Rectal smooth muscle tissue (tissue), 1 donor: ENCODE data around the gene MCFD2.

ENCODE experiments used
- H3K27ac ChIP-seq: one replicate; pipeline ENCODE4 v1.7.0; 2013; ENCODE audit warnings: low read depth, low read length, inconsistent platforms
- H3K27me3 ChIP-seq: one replicate; pipeline ENCODE4 v1.7.0; 2013; ENCODE audit warnings: low read length; ENCODE audit not compliant: control insufficient read depth, insufficient read depth
- H3K36me3 ChIP-seq: one replicate; pipeline ENCODE4 v1.7.0; 2013; ENCODE audit warnings: low read length; ENCODE audit not compliant: control insufficient read depth, insufficient read depth
- H3K4me1 ChIP-seq: one replicate; pipeline ENCODE4 v1.7.0; 2013; ENCODE audit warnings: low read length; ENCODE audit not compliant: control insufficient read depth, insufficient read depth
- H3K4me3 ChIP-seq: one replicate; pipeline ENCODE4 v1.7.0; 2013; ENCODE audit warnings: low read length
- H3K9ac ChIP-seq: one replicate; pipeline ENCODE4 v1.7.0; 2013; ENCODE audit warnings: low read length

The MCFD2 gene

GRCh38 chr2:46926863-46927262, 11.3 kb upstream of the MCFD2 start:
- no peak overlapping the region for H3K27ac ChIP-seq
- no peak overlapping the region for H3K4me3 ChIP-seq
- H3K4me1 ChIP-seq, result no peaks in the 10 kb centered on the region
- H3K27me3 ChIP-seq, result no peaks in the 10 kb centered on the region
- H3K36me3 ChIP-seq, result no peaks in the 10 kb centered on the region
- no peak overlapping the region for H3K9ac ChIP-seq

- Histone ChIP-seq H3K9ac (no peak overlapping the region), H3K27ac (no peak overlapping the region), H3K36me3 (no peaks in the 10 kb centered on the region), H3K4me1 (no peaks in the 10 kb centered on the region), H3K27me3 (no peaks in the 10 kb centered on the region), H3K4me3 (no peak overlapping the region)
Observed at GRCh38 chr2:46925474-46926351, 10.1 kb upstream of the MCFD2 start.

GRCh38 chr2:46924608-46925007, 9.0 kb upstream of the MCFD2 start:
- Histone ChIP-seq H3K27me3 (no peaks in the 10 kb centered on the region), H3K27ac (no peak overlapping the region), H3K9ac (no peak overlapping the region), H3K4me1 (no peaks in the 10 kb centered on the region), H3K36me3 (no peaks in the 10 kb centered on the region), H3K4me3 (no peak overlapping the region)

GRCh38 chr2:46924038-46924437, 8.4 kb upstream of the MCFD2 start:
- H3K9ac ChIP-seq, result no peak overlapping the region
- no peaks in the 10 kb centered on the region for H3K36me3 ChIP-seq
- H3K4me3 ChIP-seq, result no peak overlapping the region
- H3K4me1 ChIP-seq, result no peaks in the 10 kb centered on the region
- H3K27me3 ChIP-seq, result no peaks in the 10 kb centered on the region
- H3K27ac ChIP-seq, result no peak overlapping the region

GRCh38 chr2:46923041-46923528, 7.5 kb upstream of the MCFD2 start:
- Histone ChIP-seq H3K27ac (no peak overlapping the region), H3K27me3 (no peaks in the 10 kb centered on the region), H3K4me1 (no peaks in the 10 kb centered on the region), H3K9ac (no peak overlapping the region), H3K36me3 (no peaks in the 10 kb centered on the region), H3K4me3 (no peak overlapping the region)

GRCh38 chr2:46922606-46923005, 7.0 kb upstream of the MCFD2 start:
- H3K36me3 ChIP-seq, result no peaks in the 10 kb centered on the region
- H3K9ac ChIP-seq, result no peak overlapping the region
- no peaks in the 10 kb centered on the region for H3K4me1 ChIP-seq
- no peaks in the 10 kb centered on the region for H3K27me3 ChIP-seq
- H3K4me3 ChIP-seq, result no peak overlapping the region
- H3K27ac ChIP-seq, result no peak overlapping the region

GRCh38 chr2:46921676-46922448, 6.3 kb upstream of the MCFD2 start:
- Histone ChIP-seq H3K36me3 (no peaks in the 10 kb centered on the region), H3K27ac (no peak overlapping the region), H3K4me1 (no peaks in the 10 kb centered on the region), H3K27me3 (no peaks in the 10 kb centered on the region), H3K9ac (no peak overlapping the region), H3K4me3 (no peak overlapping the region)

GRCh38 chr2:46917628-46918027, 2.0 kb upstream of the MCFD2 start:
- Histone ChIP-seq H3K4me1 (peaks cover 17% of the 10 kb centered on the region), H3K4me3 (no peak overlapping the region), H3K27ac (no peak overlapping the region), H3K9ac (no peak overlapping the region), H3K36me3 (no peaks in the 10 kb centered on the region), H3K27me3 (no peaks in the 10 kb centered on the region)

GRCh38 chr2:46915811-46916630, 415 bp upstream of the MCFD2 start:
- no peaks in the 10 kb centered on the region for H3K36me3 ChIP-seq
- H3K4me1 ChIP-seq, result peaks cover 19% of the 10 kb centered on the region
- H3K27ac ChIP-seq, result peak overlapping the region; percentile 94
- H3K27me3 ChIP-seq, result no peaks in the 10 kb centered on the region
- peak overlapping the region; percentile 93 for H3K4me3 ChIP-seq
- peak overlapping the region; percentile 75 for H3K9ac ChIP-seq

GRCh38 chr2:46914578-46915230, 902 bp downstream of the MCFD2 start:
- Histone ChIP-seq H3K36me3 (peaks cover 5% of the 10 kb centered on the region), H3K9ac (peak overlapping the region; percentile 86), H3K4me3 (peak overlapping the region; percentile 93), H3K4me1 (peaks cover 19% of the 10 kb centered on the region), H3K27ac (no peak overlapping the region), H3K27me3 (no peaks in the 10 kb centered on the region)

- no peak overlapping the region for H3K27ac ChIP-seq
- H3K4me3 ChIP-seq, result peak overlapping the region; percentile 93
- no peaks in the 10 kb centered on the region for H3K27me3 ChIP-seq
- H3K9ac ChIP-seq, result no peak overlapping the region
- H3K36me3 ChIP-seq, result peaks cover 13% of the 10 kb centered on the region
- peaks cover 19% of the 10 kb centered on the region for H3K4me1 ChIP-seq
Observed at GRCh38 chr2:46913471-46914381, 1.9 kb downstream of the MCFD2 start.
